ENCODE measurements around the gene EXOC4. TPM values are rescaled to one million over a fixed set of nuclear protein-coding genes. Genes with fewer than 3 reads are reported as not detected.

EXOC4 gene
- total RNA-seq, 1 donor from 2014 or later: 99.2 TPM

DNA sequence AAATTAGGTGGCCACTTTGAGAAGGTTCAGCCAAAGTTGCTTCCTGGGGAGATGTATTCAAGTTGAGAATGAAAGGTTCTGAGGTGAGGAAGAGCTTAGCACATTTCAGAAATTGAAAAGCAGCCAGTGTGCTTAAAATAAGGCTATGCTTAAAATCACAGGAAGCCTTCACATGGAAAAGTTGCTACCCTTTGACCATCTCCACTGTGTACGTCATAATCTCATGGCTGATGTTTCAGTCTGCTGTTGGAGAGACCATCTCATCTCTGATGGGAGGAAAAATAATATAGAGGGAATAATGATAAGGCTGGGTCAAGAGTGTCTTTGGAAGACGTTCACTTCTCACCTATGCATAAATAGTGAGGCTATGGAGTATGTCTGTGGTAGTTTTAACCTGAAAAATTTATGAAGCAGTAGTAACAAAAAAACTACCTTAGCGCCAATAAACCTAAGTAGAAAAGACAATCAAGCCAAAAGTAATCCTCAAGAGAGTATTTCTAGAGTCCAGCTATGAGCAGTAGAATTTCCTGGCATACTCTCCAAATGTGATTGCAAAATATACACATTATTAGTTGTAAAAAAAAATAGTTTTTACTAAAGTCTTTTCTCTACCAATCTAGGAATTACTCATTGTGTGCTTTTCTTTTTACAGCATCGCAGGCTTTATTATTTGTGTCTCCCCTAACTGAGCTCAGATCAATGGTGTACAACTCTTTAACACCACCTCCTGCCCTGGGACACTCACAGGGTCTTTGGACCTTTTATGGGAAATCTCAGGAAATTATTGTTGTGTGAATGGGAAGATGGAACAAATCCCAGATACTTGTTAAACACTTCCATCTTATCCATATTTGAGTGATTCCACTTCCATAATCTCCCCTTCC, 439.1 kb downstream of the EXOC4 start:
- H3K9me3 ChIP-seq: no peaks in the 10 kb centered on the region
- no peaks in the 10 kb centered on the region for H3K27me3 ChIP-seq
- H3K4me1 ChIP-seq: no peaks in the 10 kb centered on the region
- no peak for DNase-seq (ENCODE audit: extremely low spot score in 2 of 2)
- no peak overlapping the region for H3K27ac ChIP-seq
- no peak overlapping the region for H3K4me3 ChIP-seq
- no peaks in the 10 kb centered on the region for H3K36me3 ChIP-seq
- intact Hi-C loops (cut with DNase I): no loop called here
- TF ChIP-seq POLR2A (IDR thresholded peaks at IDR 0.05) (no peak), POLR2AphosphoS5 (IDR thresholded peaks at IDR 0.05; ENCODE audit: insufficient read depth in 1 of 2, low read depth in 1 of 2) (no peak)
- TF ChIP-seq, protein P1, sequence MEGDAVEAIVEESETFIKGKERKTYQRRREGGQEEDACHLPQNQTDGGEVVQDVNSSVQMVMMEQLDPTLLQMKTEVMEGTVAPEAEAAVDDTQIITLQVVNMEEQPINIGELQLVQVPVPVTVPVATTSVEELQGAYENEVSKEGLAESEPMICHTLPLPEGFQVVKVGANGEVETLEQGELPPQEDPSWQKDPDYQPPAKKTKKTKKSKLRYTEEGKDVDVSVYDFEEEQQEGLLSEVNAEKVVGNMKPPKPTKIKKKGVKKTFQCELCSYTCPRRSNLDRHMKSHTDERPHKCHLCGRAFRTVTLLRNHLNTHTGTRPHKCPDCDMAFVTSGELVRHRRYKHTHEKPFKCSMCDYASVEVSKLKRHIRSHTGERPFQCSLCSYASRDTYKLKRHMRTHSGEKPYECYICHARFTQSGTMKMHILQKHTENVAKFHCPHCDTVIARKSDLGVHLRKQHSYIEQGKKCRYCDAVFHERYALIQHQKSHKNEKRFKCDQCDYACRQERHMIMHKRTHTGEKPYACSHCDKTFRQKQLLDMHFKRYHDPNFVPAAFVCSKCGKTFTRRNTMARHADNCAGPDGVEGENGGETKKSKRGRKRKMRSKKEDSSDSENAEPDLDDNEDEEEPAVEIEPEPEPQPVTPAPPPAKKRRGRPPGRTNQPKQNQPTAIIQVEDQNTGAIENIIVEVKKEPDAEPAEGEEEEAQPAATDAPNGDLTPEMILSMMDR (IDR thresholded peaks at IDR 0.05): no peak

DNA sequence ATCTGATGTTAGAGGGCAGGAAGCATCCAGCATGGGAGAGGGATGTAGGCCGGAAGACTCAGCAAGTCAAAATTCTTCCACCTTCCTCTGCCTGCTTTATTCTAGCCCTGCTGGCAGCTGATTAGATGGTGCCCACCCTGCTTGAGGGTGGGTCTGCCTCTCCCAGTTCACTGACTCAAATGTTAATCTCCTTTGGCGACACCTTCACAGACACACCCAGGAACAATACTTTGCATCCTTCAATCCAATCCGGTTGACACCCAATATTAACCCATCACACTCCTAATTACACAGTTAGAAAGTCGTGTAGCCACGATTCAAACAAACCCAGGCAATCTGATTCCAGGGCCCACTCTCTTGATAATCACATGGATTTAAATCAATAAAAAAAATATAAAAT, 440.4 kb downstream of the EXOC4 start:
- H3K27me3 ChIP-seq: no peaks in the 10 kb centered on the region

DNA sequence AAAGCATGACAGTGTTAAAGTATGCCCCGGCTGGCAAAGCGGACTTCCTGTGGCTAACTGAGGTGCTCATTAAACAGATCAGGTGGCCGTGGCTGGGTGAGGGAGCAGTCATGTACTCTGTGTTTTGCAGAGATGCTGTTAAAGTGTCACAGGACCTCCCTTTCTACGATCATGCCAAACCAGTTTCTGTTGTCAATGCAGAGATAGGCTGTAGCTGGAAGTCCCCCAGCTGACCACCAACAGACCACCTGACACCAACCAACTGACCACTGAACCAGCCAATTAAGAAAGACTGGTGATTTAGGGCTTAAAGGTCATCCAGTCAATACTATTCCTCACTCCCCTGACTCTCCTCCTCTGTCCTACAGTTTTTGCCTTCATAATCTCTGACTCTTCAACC, 443.2 kb downstream of the EXOC4 start:
- no peaks in the 10 kb centered on the region for H3K4me1 ChIP-seq
- no peaks in the 10 kb centered on the region for H3K36me3 ChIP-seq
- H3K9me3 ChIP-seq: no peaks in the 10 kb centered on the region
- H3K4me3 ChIP-seq: no peak overlapping the region
- TF ChIP-seq POLR2A (IDR thresholded peaks at IDR 0.05) (no peak), POLR2AphosphoS5 (IDR thresholded peaks at IDR 0.05; ENCODE audit: insufficient read depth in 1 of 2, low read depth in 1 of 2) (no peak)
- TF ChIP-seq, protein P1 (IDR thresholded peaks at IDR 0.05): no peak
- H3K27me3 ChIP-seq: no peaks in the 10 kb centered on the region
- no peak for DNase-seq (ENCODE audit: extremely low spot score in 2 of 2)
- no peak overlapping the region for H3K27ac ChIP-seq
- intact Hi-C loops (cut with DNase I): no loop called here

More for the DNA sequence above, 440.4 kb downstream of the EXOC4 start:
- no peaks in the 10 kb centered on the region for H3K4me1 ChIP-seq
- intact Hi-C loops (cut with DNase I): no loop called here
- TF ChIP-seq, protein P1 (IDR thresholded peaks at IDR 0.05): no peak
- no peak for TF ChIP-seq POLR2AphosphoS5 (IDR thresholded peaks at IDR 0.05; ENCODE audit: insufficient read depth in 1 of 2, low read depth in 1 of 2)
- no peak for TF ChIP-seq POLR2A (IDR thresholded peaks at IDR 0.05)
- H3K27ac ChIP-seq: no peak overlapping the region
- H3K4me3 ChIP-seq: no peak overlapping the region
- H3K36me3 ChIP-seq: no peaks in the 10 kb centered on the region
- no peaks in the 10 kb centered on the region for H3K9me3 ChIP-seq
- no peak for DNase-seq (ENCODE audit: extremely low spot score in 2 of 2)

DNA sequence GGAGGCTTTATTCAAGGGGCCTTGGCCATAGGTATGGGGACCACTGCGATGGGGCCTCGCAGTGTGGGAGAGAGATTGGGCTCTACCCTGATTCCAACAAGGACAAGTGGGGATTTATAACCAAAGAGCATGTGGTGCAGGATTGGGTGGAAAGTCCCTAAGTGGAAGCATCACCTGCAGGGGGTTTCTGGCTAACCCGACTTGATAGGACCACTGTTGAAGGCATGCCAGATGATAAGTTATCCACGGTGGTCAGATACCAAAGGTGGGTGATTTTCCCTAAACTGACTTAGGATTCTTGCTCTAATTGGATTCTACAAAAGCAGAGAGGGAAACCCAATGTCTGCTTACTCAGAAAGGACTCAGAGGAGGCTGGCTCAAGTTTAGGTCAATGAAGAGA, 444.7 kb downstream of the EXOC4 start:
- Histone ChIP-seq H3K36me3 (no peaks in the 10 kb centered on the region), H3K4me3 (no peak overlapping the region), H3K27ac (no peak overlapping the region), H3K27me3 (no peaks in the 10 kb centered on the region), H3K4me1 (no peaks in the 10 kb centered on the region), H3K9me3 (no peaks in the 10 kb centered on the region)
- intact Hi-C loops (cut with DNase I): no loop called here
- TF ChIP-seq, protein P1 (IDR thresholded peaks at IDR 0.05): no peak
- TF ChIP-seq POLR2AphosphoS5 (IDR thresholded peaks at IDR 0.05; ENCODE audit: insufficient read depth in 1 of 2, low read depth in 1 of 2) (no peak), POLR2A (IDR thresholded peaks at IDR 0.05) (no peak)
- no peak for DNase-seq (ENCODE audit: extremely low spot score in 2 of 2)

DNA sequence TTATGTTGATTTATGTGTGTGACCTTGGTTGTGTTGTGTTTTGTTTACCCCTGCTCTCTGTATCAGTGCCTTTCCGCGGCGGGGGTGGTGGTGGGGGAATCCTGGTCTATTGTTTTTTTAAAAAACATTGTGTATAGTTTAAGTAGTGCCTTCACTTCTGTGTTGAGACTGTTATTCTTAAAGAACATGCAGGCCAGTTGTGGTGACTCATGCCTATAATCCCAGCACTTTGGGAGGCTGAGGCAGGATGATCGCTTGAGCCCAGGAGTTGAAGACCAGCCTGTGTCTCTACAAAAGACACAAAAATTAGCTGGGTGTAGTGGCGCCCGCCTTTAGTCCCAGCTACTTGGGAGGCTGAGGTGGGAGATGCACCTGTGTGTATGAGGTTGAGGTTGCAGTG, 445.2 kb downstream of the EXOC4 start:
- Histone ChIP-seq H3K9me3 (no peaks in the 10 kb centered on the region), H3K36me3 (no peaks in the 10 kb centered on the region), H3K4me1 (no peaks in the 10 kb centered on the region), H3K27ac (no peak overlapping the region), H3K27me3 (no peaks in the 10 kb centered on the region), H3K4me3 (no peak overlapping the region)
- TF ChIP-seq POLR2AphosphoS5 (IDR thresholded peaks at IDR 0.05; ENCODE audit: insufficient read depth in 1 of 2, low read depth in 1 of 2): no peak
- no peak for TF ChIP-seq POLR2A (IDR thresholded peaks at IDR 0.05)
- TF ChIP-seq, protein P1 (IDR thresholded peaks at IDR 0.05): no peak
- intact Hi-C loops (cut with DNase I): no loop called here
- DNase-seq (ENCODE audit: extremely low spot score in 2 of 2): no peak

Data from vagina (tissue), 2 donors.